DMS53 treated with DMSO at 0.1 percent for 48 hours (cell line): Measurements from ENCODE around the gene REXO1.
"Not testable (repeated sequence)": the region's sequence is repeated elsewhere in the genome, so short reads cannot be mapped to it uniquely, and the experiment has no call there.

Source experiments
- DNase-seq: peaks from one replicate; lab custom pipeline; 2025; ENCODE audit not compliant: unreplicated experiment; lab: John Stamatoyannopoulos, UW

The REXO1 gene

DNA sequence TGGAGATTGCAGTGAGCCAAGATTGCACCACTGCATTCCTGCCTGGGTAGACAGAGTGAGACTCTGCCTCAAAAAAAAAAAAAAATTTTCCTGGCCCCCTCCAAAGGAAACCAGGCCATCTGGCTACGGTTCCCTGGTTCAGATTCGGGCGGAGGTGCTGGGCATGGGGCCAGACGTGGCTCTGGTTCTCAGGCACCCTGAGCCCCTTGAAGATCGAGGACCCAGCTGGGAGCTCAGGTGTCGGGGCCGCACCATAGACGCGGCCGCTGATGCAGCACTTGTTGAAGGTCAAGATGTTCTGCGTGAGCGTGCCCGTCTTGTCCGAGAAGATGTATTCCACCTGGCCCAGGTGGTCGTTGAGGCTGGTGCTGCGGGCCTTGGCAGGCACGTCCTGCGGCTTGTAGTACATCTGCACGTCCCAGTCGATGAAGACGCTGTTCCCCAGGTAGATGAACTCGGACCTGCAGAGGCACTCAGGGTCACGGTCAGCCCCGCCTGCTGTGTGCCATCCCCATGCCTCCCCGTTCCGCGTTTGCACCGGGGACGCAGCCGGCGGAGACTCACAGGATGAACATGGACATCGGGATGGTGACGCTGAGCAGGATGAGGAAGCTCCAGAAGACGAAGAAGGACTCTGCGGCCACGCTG lies 48.5 kb downstream of the REXO1 start:
- DNase-seq, result no peak

DNA sequence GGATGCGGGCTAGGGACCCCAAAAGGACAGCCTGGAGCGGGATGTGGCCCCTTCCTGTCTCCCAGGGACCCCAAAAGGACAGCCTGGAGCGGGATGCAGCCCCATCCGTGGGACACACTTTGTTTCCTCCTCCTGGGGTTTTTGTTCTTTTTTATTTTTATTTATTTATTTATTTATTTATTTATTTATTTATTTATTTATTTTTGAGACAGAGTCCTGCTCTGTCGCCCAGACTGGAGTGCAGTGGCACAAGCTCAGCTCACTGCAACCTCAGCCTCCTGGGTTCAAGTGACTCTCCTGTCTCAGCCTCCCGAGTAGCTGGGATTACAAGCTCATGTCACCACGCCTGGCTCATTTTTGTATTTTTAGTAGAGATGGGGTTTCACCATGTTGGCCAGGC lies 51.0 kb downstream of the REXO1 start:
- DNase-seq, result not testable (repeated sequence)

DNA sequence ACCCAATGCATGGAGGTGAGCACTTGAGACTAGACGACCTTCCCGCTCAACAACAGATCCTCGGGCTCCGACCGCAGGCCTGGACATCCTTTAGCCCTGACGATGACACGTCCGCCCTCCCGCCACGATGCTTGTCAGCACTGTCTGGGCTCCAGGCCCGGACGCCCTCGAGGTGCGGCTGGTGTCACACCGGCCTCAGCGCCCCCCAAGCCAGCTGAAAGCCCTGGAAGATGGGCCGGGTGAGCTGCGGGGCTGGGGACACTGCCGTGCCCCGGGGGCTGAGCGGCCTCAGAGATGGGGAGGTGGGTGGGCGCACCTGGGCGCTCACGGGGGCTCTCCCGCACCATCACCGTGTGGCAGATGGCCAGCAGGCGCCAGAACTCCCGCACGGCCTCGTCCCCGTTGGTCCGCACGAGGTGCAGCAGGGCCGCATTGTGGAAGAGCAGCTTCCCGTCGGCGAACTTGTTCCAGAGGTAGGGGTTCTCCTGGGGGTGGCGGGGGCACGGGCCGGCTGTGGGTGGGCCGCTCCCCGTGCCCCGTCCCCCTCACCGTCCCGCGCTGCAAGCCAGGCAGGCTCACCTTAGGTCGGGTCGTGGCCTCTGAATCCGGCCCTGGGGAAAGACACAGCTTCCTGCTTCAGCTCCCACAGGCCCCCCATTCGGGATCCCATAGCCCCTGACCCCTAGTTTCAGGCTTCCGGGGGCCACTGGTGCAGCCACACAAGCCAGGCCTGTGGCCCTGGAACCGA lies 51.7 kb downstream of the REXO1 start:
- no peak for DNase-seq

DNA sequence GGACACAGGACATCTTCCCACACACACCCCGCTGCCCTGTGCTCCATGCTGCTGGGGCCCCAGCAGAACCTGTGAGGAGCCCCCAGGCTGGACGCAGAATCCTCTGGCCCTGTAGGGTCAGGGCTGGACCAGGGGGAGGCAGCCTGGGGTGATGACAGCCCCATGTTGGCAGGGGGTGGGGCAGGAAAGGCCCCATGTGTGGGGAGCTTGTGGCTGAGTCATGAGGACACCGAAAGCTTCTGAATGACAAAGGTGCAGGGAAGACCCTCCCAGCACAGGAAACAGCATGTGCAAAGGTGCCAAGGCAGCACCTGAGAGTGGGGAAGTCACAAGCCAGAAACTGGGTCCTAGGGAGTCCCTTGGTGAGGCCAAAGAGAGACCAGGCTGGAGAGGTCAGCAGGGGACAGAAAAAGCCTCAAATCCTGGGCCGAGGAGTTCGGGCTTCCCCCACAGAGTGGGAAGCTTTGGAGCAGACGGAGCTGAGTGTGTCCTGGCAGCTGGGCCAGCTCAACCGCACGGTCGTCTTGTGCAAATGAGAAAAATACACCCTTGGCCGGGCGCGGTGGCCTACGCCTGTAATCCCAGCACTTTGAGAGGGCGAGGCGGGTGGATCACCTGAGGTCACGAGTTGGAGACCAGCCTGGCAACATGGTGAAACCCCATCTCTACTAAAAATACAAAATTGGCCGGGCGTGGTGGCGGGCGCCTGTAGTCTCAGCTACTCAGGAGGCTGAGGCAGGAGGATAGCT lies 53.7 kb downstream of the REXO1 start:
- no peak for DNase-seq

DNA sequence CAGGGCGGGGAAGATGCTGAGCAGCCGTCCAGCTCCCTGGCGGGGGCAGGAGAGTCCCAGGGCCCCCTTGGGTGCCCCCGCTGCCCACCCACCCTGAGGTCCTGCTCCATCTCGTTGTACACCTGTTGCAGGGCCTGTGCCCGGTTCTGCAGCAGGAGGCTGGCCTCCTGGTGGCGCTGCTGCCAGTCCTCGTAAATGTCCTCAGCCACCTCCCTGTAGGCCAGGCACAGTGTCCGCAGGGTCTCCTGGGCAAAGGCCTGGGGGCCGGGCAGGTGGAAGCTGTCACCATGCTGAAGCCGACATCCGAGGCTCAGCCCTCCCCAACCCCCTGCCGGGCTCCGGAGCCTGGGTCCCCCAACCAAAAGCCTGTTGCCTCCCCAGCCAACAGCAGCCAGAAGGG lies 56.4 kb downstream of the REXO1 start:
- no peak for DNase-seq

DNA sequence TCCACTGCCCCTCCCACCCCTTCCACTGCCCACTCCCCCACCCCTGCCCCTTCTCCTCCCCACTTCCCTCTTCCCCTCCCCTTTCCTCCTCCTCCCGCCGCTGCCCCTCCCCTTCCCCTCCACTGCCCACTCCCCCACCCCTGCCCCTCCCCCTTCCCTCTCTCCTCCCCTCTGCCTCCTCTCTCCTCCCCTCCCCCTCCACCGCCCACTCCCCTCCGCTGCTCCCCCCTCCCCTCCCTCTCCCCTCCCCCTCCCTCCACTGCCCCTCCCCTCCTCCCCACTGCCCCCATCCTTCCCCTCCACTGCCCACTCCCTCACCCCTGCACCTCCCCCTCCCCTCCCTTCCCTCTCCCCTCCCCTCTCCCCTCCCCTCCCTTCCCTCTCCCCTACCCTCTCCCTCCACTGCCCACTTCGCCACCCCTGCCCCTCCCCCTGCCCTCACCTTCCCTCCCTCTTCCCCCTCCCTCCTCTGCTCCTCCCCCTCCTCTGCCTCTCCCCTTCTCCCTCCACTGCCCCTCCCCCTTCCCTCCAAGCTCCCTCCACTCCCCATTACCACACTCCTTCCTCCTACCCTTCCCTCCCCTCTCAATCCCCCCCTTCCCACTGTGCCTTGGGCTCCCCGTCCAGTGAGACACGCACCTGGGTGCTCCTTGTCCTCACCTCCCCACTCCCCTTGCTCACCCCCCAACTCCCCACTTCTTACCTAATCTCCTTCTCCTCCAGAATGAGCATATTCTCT lies 58.1 kb downstream of the REXO1 start:
- no peak for DNase-seq

DNA sequence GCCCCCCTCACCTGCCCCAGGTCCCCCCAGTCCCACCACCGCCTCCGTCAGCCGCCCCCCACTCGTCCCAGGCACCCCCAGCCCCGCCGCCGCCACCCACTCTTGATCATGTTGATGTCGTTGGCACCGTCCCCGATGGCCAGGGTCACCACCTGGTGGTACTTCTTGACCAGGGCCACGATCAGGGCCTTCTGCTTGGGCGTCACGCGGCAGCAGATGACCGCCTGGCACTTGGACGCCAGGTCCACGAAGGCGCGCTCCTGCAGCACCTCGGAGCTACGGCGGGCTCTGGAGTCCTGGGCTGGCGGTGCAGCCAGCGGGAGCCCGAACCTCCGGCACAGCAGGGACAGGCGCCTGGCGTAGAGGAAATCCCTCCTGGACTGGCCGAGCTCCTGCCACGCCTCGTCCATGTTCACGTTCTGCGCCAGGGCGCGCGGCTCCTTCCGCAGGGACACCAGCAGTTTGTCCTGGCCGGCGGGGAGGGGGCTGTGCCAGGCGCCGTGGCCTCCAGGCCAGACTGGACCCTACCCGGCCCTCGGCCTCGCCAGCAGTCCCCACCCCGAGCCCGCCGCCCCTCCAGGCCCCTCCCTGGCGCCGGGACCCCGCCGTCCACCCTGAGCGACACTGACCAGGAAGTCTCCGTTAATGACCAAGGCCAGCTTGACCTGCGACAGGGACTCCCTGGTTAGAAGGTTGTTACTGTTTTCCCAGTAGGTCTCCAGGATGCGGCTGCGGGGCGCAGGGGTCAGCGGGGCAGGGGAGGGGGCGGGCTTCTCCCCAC lies 58.8 kb downstream of the REXO1 start:
- no peak for DNase-seq

DNA sequence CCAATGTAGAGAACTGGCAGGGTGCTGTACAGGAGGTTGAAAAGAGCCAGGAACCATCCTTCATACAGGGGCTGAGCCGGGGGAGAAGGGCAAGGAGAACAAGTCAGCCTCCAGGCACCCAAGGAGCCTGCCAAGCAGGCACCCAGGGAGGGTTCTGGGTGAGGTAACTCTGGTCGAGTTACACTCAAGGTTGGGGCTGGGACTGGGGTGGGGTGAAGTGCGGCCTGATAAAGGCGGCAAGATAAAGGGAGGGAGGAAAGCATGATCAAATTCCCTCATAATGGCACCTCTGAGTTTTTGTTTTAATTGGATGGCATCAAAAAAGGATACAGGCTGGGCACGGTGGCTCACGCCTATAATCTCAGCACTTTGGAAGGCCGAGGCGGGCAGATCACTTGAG lies 61.2 kb downstream of the REXO1 start:
- DNase-seq, result no peak

DNA sequence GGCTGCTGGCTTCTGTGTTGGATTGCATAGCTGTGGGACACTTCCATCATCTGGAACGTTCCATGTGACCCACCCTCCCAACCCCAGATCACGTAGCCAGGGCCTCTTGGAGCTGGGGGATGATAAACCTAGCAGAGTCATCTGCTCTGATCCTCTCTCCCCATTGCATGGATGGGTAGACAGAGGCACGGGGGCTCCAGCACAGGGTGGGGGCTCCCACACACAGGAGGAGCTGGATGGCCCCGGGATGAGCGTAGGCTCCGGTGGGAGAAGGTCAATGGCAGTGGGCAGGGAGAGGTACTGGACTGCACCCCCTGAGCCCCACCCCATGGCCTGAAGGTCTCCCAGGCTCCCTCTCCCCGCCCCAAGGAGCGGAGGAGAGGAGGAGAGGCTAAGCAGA lies 61.6 kb downstream of the REXO1 start:
- no peak for DNase-seq

DNA sequence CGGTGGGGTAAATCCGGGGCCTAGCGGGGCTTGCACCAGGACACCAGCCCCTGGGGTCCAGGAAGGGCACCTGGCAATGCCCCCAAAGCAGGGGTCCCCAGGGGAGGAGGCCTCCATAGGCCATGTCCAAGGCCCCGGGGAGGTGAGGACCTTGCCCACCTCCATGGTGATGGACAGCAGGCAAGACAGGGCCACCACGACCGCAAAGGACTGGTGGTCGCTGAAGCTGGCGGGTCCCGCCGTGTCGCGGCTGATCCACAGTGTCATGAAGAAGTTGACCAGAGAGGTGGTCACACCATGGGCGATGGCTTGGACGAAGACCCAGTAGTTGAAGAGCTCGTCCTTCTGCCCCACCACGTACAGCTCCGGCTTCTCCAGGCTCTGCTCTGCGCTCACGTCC lies 63.0 kb downstream of the REXO1 start:
- DNase-seq, result no peak

DNA sequence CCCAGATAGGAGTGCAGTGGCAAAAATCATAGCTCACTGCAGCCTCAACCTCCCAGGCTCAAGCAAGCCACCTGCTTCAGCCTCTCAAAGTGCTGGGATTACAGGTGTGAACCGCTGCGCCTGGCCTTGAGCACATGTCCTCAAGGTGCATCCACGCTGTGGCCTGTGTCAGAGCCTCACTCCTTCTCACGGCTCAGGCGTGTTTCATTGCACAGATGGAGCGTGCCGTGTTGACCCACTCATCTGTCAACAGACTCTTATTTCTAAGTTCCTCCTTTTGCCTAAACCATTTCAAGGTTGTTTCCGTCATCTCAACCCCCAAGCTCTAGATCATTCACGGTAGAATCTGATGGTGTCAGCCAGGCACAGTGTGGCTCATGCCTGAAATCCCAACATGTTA lies 64.4 kb downstream of the REXO1 start:
- no peak for DNase-seq

DNA sequence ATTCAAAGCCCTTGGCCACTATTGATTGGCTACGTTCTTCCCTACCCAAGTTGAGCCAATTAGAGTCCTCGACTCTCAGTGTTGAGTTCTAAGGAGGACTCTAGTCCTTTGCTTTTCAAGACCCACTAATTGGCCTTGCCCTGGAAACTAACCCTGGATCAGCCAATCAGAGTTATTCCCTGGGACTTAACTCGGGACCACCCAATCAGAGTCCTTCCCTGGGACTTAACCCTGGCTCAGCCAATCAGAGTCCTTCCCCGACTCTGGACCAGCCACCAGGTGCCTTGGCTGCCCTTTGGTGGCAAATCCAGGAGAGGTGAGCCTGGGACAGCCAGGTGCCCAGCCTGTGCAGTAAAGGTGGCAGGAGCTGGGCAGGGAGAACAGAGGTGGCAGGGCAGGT lies 64.9 kb downstream of the REXO1 start:
- no peak for DNase-seq

DNA sequence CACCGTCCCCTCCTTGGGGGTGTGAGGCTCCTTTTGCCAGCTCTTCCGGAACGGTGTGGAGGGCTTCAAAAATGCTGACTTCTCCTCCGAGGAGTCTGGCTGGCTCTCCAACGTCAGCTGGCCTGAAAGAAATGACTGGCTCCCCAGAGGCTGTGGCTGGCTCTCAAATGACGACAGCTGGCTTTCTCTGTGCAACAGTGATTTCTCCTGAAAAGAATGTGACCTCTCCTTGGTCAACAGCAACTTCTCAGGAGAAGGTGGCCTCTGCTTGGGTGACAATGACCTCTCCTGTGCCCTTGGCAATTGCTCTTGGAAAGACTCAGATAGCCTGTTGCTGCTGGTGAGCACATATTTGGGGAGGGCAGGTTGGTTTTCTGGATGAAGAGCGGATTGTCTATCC lies 65.8 kb downstream of the REXO1 start:
- no peak for DNase-seq

DNA sequence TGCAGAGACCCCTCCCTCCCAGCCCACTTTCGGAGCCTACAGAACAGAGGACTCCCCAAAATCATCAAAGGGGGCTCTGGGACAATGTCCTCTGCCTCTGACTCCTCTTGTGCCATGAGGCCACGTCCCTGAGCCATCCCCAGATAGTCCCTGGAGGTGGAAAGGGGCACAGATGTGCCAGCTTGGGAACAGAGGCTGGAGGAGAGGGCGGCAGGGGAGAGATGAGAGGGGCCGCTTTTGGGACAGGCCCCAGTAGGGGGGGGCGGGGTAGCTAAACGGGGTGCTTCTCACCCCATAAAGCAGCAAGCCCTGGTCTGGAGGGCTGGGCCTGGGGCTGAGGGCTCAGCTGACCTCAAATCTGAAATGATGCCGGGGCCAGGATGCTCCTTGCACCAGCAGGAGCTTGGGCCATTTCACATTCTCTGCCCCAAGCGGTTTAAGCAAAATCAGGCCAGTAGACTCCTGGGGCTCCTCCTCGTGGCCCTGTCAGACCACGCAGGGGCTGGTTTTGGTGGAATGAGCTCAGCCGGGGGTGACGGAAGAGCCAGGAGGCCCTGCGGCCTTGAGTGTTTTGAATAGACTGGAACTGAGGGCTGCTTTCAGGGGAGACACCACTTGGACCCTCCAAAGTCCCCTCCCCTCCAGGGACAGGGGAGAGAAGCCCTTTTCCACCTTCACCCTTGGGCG lies 67.9 kb downstream of the REXO1 start:
- no peak for DNase-seq

DNA sequence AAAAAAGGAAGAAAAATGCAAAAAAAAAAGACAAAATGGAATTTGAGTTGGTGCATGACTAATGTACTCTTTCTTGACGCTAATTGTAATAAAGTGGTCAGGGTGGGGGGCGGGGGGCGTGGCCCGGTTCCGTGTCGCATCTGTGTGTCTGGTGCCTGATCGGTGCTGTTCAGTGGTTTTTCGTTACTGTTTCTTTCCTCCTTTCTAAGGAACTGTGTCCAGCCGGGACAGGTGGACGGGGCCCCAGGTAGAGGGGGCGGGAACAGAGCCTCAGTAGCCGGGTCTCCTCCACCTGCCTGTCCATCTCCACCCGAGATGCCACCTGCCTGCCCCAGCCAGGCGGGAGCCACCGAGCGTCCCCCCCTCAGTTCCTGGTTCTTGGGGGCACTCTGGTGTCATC lies 68.7 kb downstream of the REXO1 start:
- no peak for DNase-seq

DNA sequence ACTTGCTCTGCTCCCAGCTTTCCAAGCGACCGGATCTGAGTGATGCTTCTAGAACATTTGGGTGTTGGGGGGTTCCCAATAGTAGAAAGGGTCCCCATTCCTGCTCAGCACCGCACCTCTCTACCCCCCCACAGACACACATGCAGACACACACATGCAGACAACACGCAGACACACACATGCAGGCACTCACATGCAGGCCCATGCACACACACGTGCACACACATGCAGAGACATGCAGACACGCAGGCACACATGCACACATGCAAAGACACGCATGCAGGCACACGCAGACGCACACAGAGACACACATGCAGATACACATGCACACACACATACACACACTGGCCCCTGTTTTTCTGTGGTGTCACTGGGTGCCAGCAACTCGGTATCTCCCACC lies 71.1 kb downstream of the REXO1 start:
- DNase-seq, result no peak

DNA sequence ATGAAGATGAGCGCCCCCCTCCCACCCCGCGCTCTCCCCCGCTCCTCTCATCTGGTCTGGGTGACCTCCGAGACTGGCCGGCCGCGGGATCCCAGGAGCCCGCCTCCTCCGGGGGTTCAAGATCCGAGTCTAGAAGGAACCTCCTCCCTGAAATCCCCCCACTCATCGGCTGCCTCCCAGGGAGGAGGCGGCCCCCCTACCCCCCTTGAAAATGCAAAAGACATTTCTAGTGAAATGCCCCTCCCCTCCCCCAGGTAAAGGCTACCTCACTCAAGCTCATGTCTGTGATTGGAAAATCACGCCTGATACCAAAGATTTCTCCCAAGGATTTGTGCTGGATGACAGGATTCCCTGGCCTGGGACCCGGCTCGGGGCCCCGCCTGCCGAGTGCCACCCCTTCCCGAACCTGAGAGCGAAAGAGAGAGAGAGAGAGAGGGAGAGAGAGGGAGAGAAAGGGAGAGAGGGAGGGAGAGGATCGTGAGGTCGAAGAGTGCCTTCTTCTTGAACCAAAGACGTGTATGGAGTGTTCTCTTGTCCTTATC lies 71.6 kb downstream of the REXO1 start:
- no peak for DNase-seq

DNA sequence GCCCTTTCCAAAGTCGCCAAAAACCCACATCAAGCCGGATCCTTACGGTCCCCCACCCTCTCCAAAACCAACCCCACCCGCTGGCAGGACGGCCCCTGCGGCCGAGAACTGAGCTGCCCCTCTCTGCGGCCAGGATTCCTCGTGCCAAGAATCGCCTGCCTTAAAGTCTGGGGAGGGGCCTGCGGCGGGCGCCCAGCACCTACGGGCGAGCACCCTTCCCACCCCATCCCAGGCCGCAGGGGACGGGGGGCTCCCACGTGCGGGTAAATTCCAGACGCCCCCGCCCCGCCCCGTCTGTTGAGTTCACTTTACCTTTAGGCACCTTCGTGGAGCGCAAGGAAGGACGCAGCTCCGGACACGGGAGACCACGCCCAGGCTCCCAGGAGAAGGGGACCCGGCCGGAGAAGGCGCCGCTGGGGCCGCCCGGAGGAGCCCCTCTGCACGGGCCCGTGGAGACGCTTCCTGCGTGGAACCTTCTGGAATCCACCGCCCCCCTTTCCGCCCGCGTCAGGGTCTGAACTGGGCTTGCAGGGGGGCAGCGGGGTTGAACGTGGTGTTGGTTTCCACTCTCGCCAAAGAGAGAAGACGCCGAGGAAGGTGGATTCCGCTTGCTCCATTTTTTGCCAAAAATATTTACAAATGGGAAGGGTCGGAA lies 72.2 kb downstream of the REXO1 start:
- DNase-seq, result no peak

DNA sequence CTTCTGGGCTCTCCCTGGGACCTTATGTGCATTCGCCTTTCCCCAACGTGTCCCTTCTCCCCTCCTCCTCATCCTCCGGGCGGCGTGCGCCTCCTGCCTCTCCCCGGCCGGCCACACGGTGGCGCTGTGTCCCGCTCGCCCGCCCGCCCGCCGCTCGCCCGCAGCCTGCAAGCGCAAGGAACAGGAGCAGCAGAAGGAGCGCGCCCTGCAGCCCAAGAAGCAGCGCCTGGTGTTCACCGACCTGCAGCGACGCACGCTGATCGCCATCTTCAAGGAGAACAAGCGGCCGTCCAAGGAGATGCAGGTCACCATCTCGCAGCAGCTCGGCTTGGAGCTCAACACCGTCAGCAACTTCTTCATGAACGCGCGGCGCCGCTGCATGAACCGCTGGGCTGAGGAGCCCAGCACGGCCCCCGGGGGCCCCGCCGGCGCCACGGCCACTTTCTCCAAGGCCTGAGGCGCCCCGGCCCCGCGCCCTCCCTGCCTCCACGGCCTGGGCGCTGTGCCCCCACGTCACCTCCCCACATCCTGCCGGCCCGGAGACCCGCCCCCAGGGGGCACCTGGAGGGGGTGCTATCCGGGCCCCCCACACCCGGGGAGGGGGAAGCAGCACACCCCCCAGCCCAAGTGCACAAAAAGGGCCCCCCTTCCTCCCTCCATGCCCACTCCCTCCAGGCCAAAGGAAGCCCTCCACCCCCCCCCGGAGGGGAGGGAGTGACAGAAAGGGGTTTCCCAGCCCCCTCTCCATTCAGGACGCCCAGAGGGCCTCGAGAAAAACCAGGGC lies 73.1 kb downstream of the REXO1 start:
- DNase-seq, result no peak
